Glutamatergic neuron (in vitro differentiated cells): Measurements from ENCODE around the gene NCAM1. TPM values are rescaled to one million over a fixed set of nuclear protein-coding genes. Genes with fewer than 3 reads are reported as not detected.

ENCODE experiments used
- DNase-seq: peaks from one replicate; pipeline ENCODE4 v3.0.0; 2022
- H3K27ac Mint-ChIP-seq: one replicate; pipeline ENCODE4 v1.8.0; 2020; ENCODE audit warnings: mild to moderate bottlenecking, mixed read lengths, inconsistent platforms; ENCODE audit not compliant: unreplicated experiment
- H3K27me3 Mint-ChIP-seq: one replicate; pipeline ENCODE4 v1.8.0; 2020; ENCODE audit warnings: mild to moderate bottlenecking, moderate library complexity, mixed read lengths, inconsistent platforms; ENCODE audit not compliant: unreplicated experiment
- H3K36me3 Mint-ChIP-seq: one replicate; pipeline ENCODE4 v1.8.0; 2020; ENCODE audit warnings: mild to moderate bottlenecking, mixed read lengths, inconsistent platforms; ENCODE audit not compliant: unreplicated experiment
- H3K4me1 Mint-ChIP-seq: one replicate; pipeline ENCODE4 v1.8.0; 2020; ENCODE audit warnings: mild to moderate bottlenecking, low read depth, mixed read lengths, inconsistent platforms; ENCODE audit not compliant: unreplicated experiment
- H3K4me3 Mint-ChIP-seq: one replicate; pipeline ENCODE4 v1.8.0; 2020; ENCODE audit warnings: mild to moderate bottlenecking, mixed read lengths, inconsistent platforms; ENCODE audit not compliant: unreplicated experiment
- H3K9me3 Mint-ChIP-seq: one replicate; pipeline ENCODE4 v1.8.0; 2020; ENCODE audit warnings: mild to moderate bottlenecking, moderate library complexity, mixed read lengths, inconsistent platforms; ENCODE audit not compliant: unreplicated experiment
- total RNA-seq: library from RNA; stranded (reverse); fragmentation: NEBNext Ultra II Directional; extraction: Animal tissue kit (Norgen Biotek cat#: 25700); gene quantifications from one replicate; pipeline ENCODE4 v1.2.1, GENCODE V29; 2021; ENCODE audit not compliant: unreplicated experiment
- TF ChIP-seq, protein P1 (sequence below): fragments of 200-600 bp; sonication (generic); IDR thresholded peaks from one replicate; pipeline ENCODE4 v1.5.0; 2021; ENCODE audit not compliant: partially characterized antibody, unreplicated experiment

The NCAM1 gene
- total RNA-seq, 1 donor from 2014 or later = 819 TPM

DNA sequence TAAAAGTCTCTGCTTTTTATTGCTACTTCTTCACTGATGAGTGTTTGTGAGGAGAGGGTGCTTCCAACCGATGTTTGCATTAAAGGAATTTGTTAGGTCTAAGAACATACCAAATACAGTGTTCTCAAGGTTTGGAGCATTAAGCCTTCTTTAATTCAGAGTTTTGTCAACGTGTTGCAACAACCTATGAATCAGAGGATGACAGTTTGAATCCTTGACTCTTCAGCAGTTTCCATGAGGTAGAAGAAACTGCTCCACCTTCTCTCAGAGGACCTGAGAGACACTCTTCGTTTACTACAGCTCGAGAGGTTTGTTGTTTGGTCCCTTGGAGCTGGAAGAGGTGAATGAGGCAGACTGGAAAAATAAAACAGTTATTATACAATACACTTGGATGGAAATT, 55.7 kb downstream of the NCAM1 start:
- peaks cover 76% of the 10 kb centered on the region for H3K4me1 Mint-ChIP-seq
- H3K27ac Mint-ChIP-seq = peak overlapping the region; percentile 76
- H3K4me3 Mint-ChIP-seq = peak overlapping the region; percentile 63
- DNase-seq = no peak
- H3K27me3 Mint-ChIP-seq = peaks cover 18% of the 10 kb centered on the region
- H3K9me3 Mint-ChIP-seq = peaks cover 18% of the 10 kb centered on the region
- TF ChIP-seq, protein P1, sequence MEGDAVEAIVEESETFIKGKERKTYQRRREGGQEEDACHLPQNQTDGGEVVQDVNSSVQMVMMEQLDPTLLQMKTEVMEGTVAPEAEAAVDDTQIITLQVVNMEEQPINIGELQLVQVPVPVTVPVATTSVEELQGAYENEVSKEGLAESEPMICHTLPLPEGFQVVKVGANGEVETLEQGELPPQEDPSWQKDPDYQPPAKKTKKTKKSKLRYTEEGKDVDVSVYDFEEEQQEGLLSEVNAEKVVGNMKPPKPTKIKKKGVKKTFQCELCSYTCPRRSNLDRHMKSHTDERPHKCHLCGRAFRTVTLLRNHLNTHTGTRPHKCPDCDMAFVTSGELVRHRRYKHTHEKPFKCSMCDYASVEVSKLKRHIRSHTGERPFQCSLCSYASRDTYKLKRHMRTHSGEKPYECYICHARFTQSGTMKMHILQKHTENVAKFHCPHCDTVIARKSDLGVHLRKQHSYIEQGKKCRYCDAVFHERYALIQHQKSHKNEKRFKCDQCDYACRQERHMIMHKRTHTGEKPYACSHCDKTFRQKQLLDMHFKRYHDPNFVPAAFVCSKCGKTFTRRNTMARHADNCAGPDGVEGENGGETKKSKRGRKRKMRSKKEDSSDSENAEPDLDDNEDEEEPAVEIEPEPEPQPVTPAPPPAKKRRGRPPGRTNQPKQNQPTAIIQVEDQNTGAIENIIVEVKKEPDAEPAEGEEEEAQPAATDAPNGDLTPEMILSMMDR = no peak
- no peaks in the 10 kb centered on the region for H3K36me3 Mint-ChIP-seq

DNA sequence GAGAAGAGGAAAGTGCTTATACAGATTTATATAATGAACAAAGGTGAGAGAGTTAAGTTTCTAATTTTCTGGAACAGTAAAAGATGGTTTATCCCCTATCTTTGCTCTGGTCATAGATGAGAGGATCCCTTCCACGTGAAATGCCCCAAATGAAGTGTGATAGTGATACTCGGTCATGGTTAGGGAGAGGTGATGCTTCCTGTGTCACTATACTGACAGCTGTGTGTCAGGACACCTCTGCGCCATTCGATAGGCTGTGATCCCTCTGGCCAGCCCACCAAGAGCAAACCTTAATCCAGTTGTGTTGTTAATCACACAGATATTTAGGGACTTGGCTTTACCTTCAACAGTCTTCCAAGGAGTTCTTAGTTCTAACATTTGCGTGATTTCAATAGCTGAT, 57.7 kb downstream of the NCAM1 start:
- DNase-seq = no peak
- Mint-ChIP-seq H3K36me3 (no peaks in the 10 kb centered on the region), H3K27ac (no peak overlapping the region), H3K9me3 (peaks cover 17% of the 10 kb centered on the region), H3K4me1 (peaks cover 79% of the 10 kb centered on the region), H3K4me3 (no peak overlapping the region), H3K27me3 (peaks cover 16% of the 10 kb centered on the region)
- TF ChIP-seq, protein P1 = no peak

- DNase-seq = no peak
- Mint-ChIP-seq H3K4me3 (no peak overlapping the region), H3K27me3 (peaks cover 10% of the 10 kb centered on the region), H3K4me1 (peaks cover 79% of the 10 kb centered on the region), H3K9me3 (peaks cover 9% of the 10 kb centered on the region), H3K27ac (peak overlapping the region; percentile 13), H3K36me3 (no peaks in the 10 kb centered on the region)
- TF ChIP-seq, protein P1 = no peak
These were observed 58.5 kb downstream of the NCAM1 start for GRCh38 chr11:113019711-113020110.

- Mint-ChIP-seq H3K9me3 (peaks cover 3% of the 10 kb centered on the region), H3K4me3 (no peak overlapping the region), H3K27me3 (peaks cover 4% of the 10 kb centered on the region), H3K4me1 (peaks cover 75% of the 10 kb centered on the region), H3K27ac (no peak overlapping the region), H3K36me3 (no peaks in the 10 kb centered on the region)
- TF ChIP-seq, protein P1 = no peak
- DNase-seq = no peak
These were observed 59.9 kb downstream of the NCAM1 start for GRCh38 chr11:113021111-113021510.

- H3K4me3 Mint-ChIP-seq = no peak overlapping the region
- no peak for DNase-seq
- peaks cover 6% of the 10 kb centered on the region for H3K27me3 Mint-ChIP-seq
- H3K36me3 Mint-ChIP-seq = no peaks in the 10 kb centered on the region
- H3K9me3 Mint-ChIP-seq = peaks cover 3% of the 10 kb centered on the region
- H3K4me1 Mint-ChIP-seq = peaks cover 70% of the 10 kb centered on the region
- TF ChIP-seq, protein P1 = no peak
- H3K27ac Mint-ChIP-seq = peak overlapping the region; percentile 64
These were observed 61.0 kb downstream of the NCAM1 start for GRCh38 chr11:113022262-113022661.
